Activated naive CD8-positive, alpha-beta T cell treated with anti-CD3 and anti-CD28 coated beads, Interleukin-2, amount 10 ng/mL, durations not matched to agents 7 days and 5 days (primary cell): ENCODE measurements around the gene LY86. TPM values are rescaled to one million over a fixed set of nuclear protein-coding genes. Genes with fewer than 3 reads are reported as not detected.
A peak's percentile ranks its signal among the peaks of the same experiment; 100 is the strongest.

ENCODE experiments used
- ATAC-seq: fragments of 150-1000 bp; cut with Tn5 transposase; one replicate; pipeline ENCODE4 v1.10.0; 2021; ENCODE audit warnings: low read depth, moderate library complexity
- POLR2A ChIA-PET: fragments of 350-600 bp; sonication (Branson Sonifier 250); formaldehyde crosslinking; loops from one replicate; lab custom pipeline; 2021; ENCODE audit warnings: antibody characterized with exemption; lab: Charles Lee
- DNase-seq: peaks from one replicate; pipeline ENCODE4 v3.0.0; 2021
- H3K27ac Mint-ChIP-seq: one replicate; pipeline ENCODE4 v1.8.0; 2022; ENCODE audit warnings: mild to moderate bottlenecking, mixed read lengths
- H3K27me3 Mint-ChIP-seq: one replicate; pipeline ENCODE4 v1.8.0; 2022; ENCODE audit warnings: mild to moderate bottlenecking, moderate library complexity, mixed read lengths
- H3K36me3 Mint-ChIP-seq: one replicate; pipeline ENCODE4 v1.8.0; 2021; ENCODE audit warnings: mild to moderate bottlenecking, mixed read lengths
- H3K4me1 Mint-ChIP-seq: one replicate; pipeline ENCODE4 v1.8.0; 2021; ENCODE audit warnings: mixed read lengths
- H3K4me3 Mint-ChIP-seq: one replicate; pipeline ENCODE4 v1.8.0; 2022; ENCODE audit warnings: mild to moderate bottlenecking, moderate library complexity, mixed read lengths
- H3K9me3 Mint-ChIP-seq: one replicate; pipeline ENCODE4 v1.8.0; 2021; ENCODE audit warnings: mixed read lengths
- total RNA-seq, 2 experiments: library from RNA; stranded (reverse); gene quantifications; one replicate each; pipeline ENCODE4 v1.2.3, GENCODE V29; 2021

LY86 gene
- total RNA-seq, 2 experiments from 2014 or later: 5.5 to 5.7 TPM

DNA sequence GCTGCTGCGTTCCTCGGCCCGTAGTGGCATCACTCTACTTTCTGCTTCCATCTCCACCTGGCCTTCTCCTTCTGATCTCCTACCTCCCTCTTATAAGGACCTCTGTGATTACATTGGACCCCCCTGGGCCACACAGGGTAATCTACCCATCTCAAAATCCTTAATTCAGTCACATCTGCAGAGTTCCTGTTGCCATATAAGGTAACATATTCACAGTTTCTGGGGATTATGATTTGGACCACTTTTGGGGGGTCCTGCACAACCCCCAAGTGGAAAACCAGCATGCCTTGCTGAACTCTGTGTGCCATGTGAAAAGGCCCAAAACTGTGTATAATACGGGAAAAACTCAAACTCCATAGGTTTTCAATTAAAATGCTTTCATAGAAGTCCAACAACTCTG is 51.1 kb downstream of the LY86 start:
- Mint-ChIP-seq H3K27ac (no peak overlapping the region), H3K27me3 (no peaks in the 10 kb centered on the region), H3K4me1 (peaks cover 30% of the 10 kb centered on the region), H3K4me3 (no peak overlapping the region), H3K9me3 (peaks cover 1% of the 10 kb centered on the region), H3K36me3 (peaks cover 9% of the 10 kb centered on the region)
- POLR2A ChIA-PET: no interaction called here
- DNase-seq (no peak), ATAC-seq (no peak)

DNA sequence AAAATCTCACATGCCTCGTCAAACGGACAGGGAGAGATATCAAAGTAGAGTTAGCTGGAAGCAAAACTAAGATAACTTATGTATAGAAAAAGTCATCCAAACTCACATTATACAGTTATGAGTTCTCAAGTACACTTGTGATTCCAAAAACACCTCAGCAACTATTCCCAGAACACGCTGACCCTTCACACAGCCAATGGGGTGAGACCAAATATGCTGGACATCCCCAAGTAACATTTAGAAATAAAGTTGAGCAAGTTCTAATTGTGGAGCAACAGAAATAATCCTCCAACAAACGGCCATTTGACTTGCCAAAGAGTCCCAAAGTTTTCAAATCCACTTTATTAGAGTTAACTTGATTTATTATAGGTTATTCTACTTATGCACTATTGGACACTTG is 52.4 kb downstream of the LY86 start:
- POLR2A ChIA-PET: no interaction called here
- Mint-ChIP-seq H3K4me1 (peaks cover 23% of the 10 kb centered on the region), H3K4me3 (no peak overlapping the region), H3K27me3 (no peaks in the 10 kb centered on the region), H3K27ac (no peak overlapping the region), H3K36me3 (peaks cover 11% of the 10 kb centered on the region), H3K9me3 (peaks cover 1% of the 10 kb centered on the region)
- ATAC-seq (no peak), DNase-seq (no peak)

GRCh38 chr6:6643398-6643797 is 54.9 kb downstream of the LY86 start:
- Mint-ChIP-seq H3K27me3 (no peaks in the 10 kb centered on the region), H3K4me1 (peaks cover 14% of the 10 kb centered on the region), H3K4me3 (no peak overlapping the region), H3K36me3 (peaks cover 11% of the 10 kb centered on the region), H3K9me3 (peaks cover 1% of the 10 kb centered on the region), H3K27ac (peak overlapping the region; percentile 43)
- ATAC-seq (peak; percentile 45), DNase-seq (no peak)
- POLR2A ChIA-PET: no interaction called here

GRCh38 chr6:6645261-6645917 is 56.9 kb downstream of the LY86 start:
- peaks cover 4% of the 10 kb centered on the region for H3K9me3 Mint-ChIP-seq
- peaks cover 24% of the 10 kb centered on the region for H3K4me1 Mint-ChIP-seq
- peaks cover 15% of the 10 kb centered on the region for H3K36me3 Mint-ChIP-seq
- POLR2A ChIA-PET: interaction anchor here (0.7 to 1.7 kb wide), 4 partner anchors 9 to 35 kb away, joined by 3 to 10 read pairs (median 4); no protein-coding TSS in a partner anchor
- DNase-seq (no peak), ATAC-seq (no peak)
- no peak overlapping the region for H3K4me3 Mint-ChIP-seq
- no peaks in the 10 kb centered on the region for H3K27me3 Mint-ChIP-seq
- H3K27ac Mint-ChIP-seq: peak overlapping the region; percentile 24

DNA sequence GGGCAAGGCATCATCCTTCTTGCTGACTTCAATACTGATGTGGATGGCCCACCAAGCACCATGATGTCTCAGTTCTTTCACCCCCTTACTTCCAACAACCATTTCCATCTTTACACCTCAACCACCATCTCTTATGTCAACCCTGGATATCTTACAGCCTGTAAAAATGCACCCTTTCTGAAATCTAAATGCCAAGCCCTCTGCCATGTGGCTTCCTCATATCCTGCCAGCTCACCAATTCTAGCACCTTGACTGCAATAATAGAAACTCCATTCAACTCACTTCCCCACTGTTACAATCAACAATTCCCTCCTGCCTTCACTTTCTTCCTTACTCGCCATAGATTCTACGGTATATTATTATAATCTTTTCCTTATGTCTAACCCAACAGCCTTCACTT is 57.9 kb downstream of the LY86 start:
- ATAC-seq (no peak), DNase-seq (no peak)
- POLR2A ChIA-PET: interaction anchor here (0.8 to 1.7 kb wide), 3 partner anchors 8 to 34 kb away, joined by 3 to 10 read pairs (median 3); no protein-coding TSS in a partner anchor
- H3K4me1 Mint-ChIP-seq: peaks cover 33% of the 10 kb centered on the region
- peaks cover 23% of the 10 kb centered on the region for H3K36me3 Mint-ChIP-seq
- no peak overlapping the region for H3K27ac Mint-ChIP-seq
- no peak overlapping the region for H3K4me3 Mint-ChIP-seq
- peaks cover 6% of the 10 kb centered on the region for H3K9me3 Mint-ChIP-seq
- no peaks in the 10 kb centered on the region for H3K27me3 Mint-ChIP-seq

DNA sequence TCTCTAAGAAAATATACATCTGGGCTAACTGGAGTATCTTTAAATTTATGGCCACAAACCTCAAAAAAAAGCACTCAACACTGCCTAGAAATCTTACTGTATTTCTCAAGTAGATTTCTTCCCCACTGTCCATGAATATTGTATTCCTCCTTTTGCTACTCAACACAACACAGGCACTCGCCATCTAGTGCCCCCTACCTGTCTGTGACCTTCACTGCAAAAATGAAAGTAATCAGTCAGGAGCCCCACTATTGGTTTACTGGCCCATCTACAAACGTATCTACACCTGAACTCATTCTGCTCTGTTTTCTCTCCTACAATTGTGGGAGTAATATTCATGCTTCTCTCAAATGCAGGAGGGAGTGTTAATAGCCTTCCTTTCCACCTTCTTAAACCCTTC is 58.3 kb downstream of the LY86 start:
- DNase-seq (no peak), ATAC-seq (no peak)
- POLR2A ChIA-PET: interaction anchor here (0.8 kb wide), 1 partner anchor 34 kb away, joined by 3 read pairs; no protein-coding TSS in a partner anchor
- Mint-ChIP-seq H3K9me3 (peaks cover 6% of the 10 kb centered on the region), H3K4me1 (peaks cover 37% of the 10 kb centered on the region), H3K27ac (no peak overlapping the region), H3K36me3 (peaks cover 25% of the 10 kb centered on the region), H3K27me3 (no peaks in the 10 kb centered on the region), H3K4me3 (no peak overlapping the region)

DNA sequence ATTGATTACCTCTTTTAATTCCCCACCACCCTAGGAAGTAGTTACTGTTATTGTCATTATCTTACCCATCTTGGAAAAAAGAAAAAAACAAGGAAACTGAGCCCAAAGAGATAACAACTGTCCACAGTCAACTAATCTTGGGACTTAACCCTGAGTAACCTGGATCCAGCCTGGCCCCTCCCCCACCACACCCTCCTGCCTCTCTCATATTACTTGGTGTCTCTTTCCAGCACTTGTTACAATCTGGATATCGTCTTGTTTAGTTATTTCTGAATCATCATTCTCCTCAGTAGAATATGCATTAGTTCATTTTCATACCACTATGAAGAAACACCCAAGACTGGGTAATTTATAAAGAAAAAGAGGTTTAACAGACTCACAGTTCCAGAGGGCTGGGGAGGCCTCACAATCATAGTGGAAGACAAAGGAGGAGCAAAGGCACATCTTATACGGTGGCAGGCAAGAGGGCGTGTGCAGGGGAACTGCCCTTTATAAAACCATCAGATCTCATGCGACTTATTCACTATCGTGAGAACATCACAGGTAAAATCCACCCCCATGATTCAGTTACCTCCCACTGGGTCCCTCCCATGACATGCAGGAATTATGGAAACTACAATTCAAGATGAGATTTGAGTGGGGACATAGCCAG is 60.3 kb downstream of the LY86 start:
- no peaks in the 10 kb centered on the region for H3K27me3 Mint-ChIP-seq
- POLR2A ChIA-PET: no interaction called here
- DNase-seq (no peak), ATAC-seq (no peak)
- H3K9me3 Mint-ChIP-seq: peaks cover 5% of the 10 kb centered on the region
- peaks cover 46% of the 10 kb centered on the region for H3K4me1 Mint-ChIP-seq
- H3K27ac Mint-ChIP-seq: no peak overlapping the region
- H3K36me3 Mint-ChIP-seq: peaks cover 33% of the 10 kb centered on the region
- H3K4me3 Mint-ChIP-seq: no peak overlapping the region

DNA sequence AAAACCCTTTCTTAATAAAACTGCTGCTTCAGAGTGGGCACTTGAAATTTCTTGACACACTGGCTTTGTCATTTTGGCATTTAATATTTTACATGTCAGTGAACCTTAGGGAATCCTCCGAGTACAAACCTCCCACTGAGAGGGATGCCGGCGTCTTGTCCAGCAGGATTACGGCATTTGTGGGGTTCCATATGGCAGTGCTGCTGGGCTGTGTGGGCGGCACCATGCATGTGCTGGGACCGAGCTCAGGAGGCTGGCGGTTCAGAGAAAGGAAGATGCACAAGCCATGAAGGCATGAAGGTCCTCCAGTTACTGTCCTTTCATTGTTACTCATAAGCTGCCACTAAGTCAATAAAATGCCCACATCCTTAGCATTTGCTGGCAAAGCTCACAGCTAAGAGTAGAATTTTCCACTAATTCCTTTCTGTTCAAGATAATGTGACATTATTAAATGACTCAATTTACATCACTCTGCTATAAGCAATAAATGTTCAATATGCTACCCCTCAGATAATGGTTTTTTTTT is 61.4 kb downstream of the LY86 start:
- POLR2A ChIA-PET: interaction anchor here (1.0 to 1.1 kb wide), 2 partner anchors 36 to 40 kb away, joined by 4 read pairs; no protein-coding TSS in a partner anchor
- Mint-ChIP-seq H3K4me1 (peaks cover 56% of the 10 kb centered on the region), H3K27ac (no peak overlapping the region)

DNA sequence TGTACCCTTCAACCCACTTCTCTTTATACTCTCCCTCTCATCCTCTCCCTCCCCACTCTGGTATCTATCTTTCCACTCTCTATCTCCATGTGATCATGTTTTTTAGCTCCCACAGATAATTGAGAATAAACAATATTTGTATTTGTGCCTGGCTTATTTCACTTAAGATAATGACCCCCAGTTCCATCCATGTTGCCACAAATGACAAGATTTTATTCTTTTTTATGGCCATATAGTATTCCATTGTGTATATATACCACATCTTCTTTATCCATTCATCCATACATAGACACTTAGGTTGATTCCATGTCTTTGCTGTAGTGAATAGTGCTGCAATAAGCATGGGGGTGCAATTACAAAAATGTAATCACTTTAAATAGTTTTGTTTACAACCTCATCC is 62.3 kb downstream of the LY86 start:
- POLR2A ChIA-PET: no interaction called here
- peak overlapping the region; percentile 40 for H3K27ac Mint-ChIP-seq
- H3K4me1 Mint-ChIP-seq: peaks cover 60% of the 10 kb centered on the region
- peaks cover 29% of the 10 kb centered on the region for H3K36me3 Mint-ChIP-seq
- no peaks in the 10 kb centered on the region for H3K27me3 Mint-ChIP-seq
- H3K4me3 Mint-ChIP-seq: no peak overlapping the region
- peaks cover 5% of the 10 kb centered on the region for H3K9me3 Mint-ChIP-seq
- ATAC-seq (no peak), DNase-seq (no peak)

More for the DNA sequence above, 61.4 kb downstream of the LY86 start:
- H3K36me3 Mint-ChIP-seq: peaks cover 29% of the 10 kb centered on the region
- no peak for DNase-seq
- no peak overlapping the region for H3K4me3 Mint-ChIP-seq
- no peak for ATAC-seq
- no peaks in the 10 kb centered on the region for H3K27me3 Mint-ChIP-seq
- peaks cover 5% of the 10 kb centered on the region for H3K9me3 Mint-ChIP-seq

- ATAC-seq: no peak
- Mint-ChIP-seq H3K36me3 (peaks cover 29% of the 10 kb centered on the region), H3K4me1 (peaks cover 65% of the 10 kb centered on the region), H3K4me3 (peak overlapping the region; percentile 30), H3K27ac (peak overlapping the region; percentile 77), H3K27me3 (no peaks in the 10 kb centered on the region), H3K9me3 (peaks cover 5% of the 10 kb centered on the region)
- POLR2A ChIA-PET: interaction anchor here (1.9 kb wide), 1 partner anchor 41 kb away, joined by 7 read pairs; no protein-coding TSS in a partner anchor
- no peak for DNase-seq
Measured at GRCh38 chr6:6651335-6651734, 62.8 kb downstream of the LY86 start.

DNA sequence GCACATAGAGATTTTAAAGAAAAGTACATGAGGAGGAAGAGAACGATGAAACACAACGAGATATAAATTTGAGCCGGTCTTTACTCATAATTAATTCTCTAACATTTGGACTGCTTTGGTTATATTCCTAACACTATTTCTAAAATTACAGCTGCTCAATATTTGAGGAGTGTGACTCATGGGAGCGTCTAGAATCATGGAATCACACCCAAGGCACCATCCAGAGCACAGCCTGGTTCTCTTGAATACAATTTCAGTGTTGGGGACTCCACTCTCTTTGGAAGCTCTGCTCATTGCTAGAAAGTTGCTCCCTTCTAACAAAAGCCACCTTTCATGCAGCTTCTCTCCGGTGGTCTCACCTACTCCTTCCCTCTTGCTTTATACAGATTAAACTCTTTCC is 64.4 kb downstream of the LY86 start:
- peaks cover 81% of the 10 kb centered on the region for H3K4me1 Mint-ChIP-seq
- no peaks in the 10 kb centered on the region for H3K27me3 Mint-ChIP-seq
- ATAC-seq: no peak
- POLR2A ChIA-PET: interaction anchor here (0.5 to 1.9 kb wide), 3 partner anchors 16 to 42 kb away, joined by 3 to 7 read pairs (median 5); no protein-coding TSS in a partner anchor
- H3K36me3 Mint-ChIP-seq: peaks cover 36% of the 10 kb centered on the region
- peak overlapping the region; percentile 50 for H3K4me3 Mint-ChIP-seq
- peaks cover 5% of the 10 kb centered on the region for H3K9me3 Mint-ChIP-seq
- peak overlapping the region; percentile 98 for H3K27ac Mint-ChIP-seq
- DNase-seq: no peak

DNA sequence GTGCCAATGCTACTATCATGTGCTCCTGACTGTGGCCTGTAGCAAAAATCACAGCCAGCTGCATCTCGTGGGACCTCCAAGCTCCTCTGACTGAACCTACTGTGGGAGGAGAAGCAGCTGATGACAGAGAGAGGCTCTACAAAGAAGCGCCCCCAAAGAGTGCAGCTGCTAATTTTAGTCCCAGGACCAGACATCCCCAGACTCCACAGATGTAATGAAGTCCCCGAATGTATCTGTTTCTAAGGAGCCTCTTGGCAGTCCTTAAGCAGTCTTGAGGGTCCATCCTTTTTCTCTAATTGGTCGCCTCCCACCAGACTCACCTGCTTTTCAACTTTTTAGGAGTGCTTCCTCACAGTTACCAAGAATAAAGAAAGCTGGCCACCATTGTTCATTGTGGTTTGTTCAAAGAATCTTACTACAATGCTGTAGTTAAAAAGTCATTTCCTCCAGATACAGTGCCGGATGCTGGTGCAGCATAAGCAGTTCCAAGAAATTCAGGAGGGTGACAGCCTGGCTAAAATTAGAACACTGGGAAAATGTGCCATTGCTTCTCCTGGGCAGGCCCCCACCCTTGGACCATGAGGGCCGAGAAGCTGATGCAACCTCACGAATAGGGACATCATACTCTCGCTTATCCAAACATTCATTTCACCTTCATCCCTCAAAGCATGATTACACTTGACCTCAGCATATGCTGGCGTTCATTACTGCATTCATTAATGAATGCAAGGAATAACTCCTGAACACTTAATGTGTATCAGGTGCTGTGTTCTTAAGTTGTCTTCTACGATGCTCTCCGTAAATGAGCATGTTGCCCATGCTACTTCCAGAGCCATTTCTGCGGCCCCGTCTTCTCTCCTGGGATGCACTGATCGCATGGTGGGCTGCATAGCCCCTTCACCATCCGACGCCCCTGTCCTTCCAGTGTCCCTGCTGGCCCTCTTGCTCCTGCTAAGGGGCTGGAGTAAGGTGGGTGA is 66.4 kb downstream of the LY86 start:
- DNase-seq: peak; percentile 60
- peaks cover 91% of the 10 kb centered on the region for H3K4me1 Mint-ChIP-seq
- peak overlapping the region; percentile 50 for H3K4me3 Mint-ChIP-seq
- H3K27me3 Mint-ChIP-seq: no peaks in the 10 kb centered on the region
- H3K27ac Mint-ChIP-seq: peak overlapping the region; percentile 98
- peaks cover 35% of the 10 kb centered on the region for H3K36me3 Mint-ChIP-seq
- POLR2A ChIA-PET: interaction anchor here (0.5 to 9.2 kb wide), 7 partner anchors 9 to 455 kb away, joined by 3 to 212 read pairs (median 4); partner anchors contain the start of gene LY86
- ATAC-seq: peak; percentile 56
- H3K9me3 Mint-ChIP-seq: peaks cover 2% of the 10 kb centered on the region
